H9 (cell line): ENCODE measurements around the gene RAMAC. TPM values are rescaled to one million over a fixed set of nuclear protein-coding genes. Genes with fewer than 3 reads are reported as not detected.

Experiments used
- DNase-seq: peaks from one replicate; pipeline ENCODE4 v3.0.0-alpha.2; 2017
- H2AFZ ChIP-seq: one replicate; pipeline ENCODE4 v1.6.1; 2013; ENCODE audit warnings: mild to moderate bottlenecking, low read length, control low read depth, moderate library complexity
- H2AK5ac ChIP-seq: 2 replicates; pipeline ENCODE4 v1.6.1; 2013; ENCODE audit warnings: low read length, control low read depth, mixed read lengths; ENCODE audit not compliant: insufficient read length
- H2BK120ac ChIP-seq: one replicate; pipeline ENCODE4 v1.6.1; 2013; ENCODE audit warnings: low read depth, mild to moderate bottlenecking, low read length, control low read depth, inconsistent platforms; ENCODE audit not compliant: poor library complexity, severe bottlenecking
- H2BK12ac ChIP-seq: 2 replicates; pipeline ENCODE4 v1.6.1; 2013; ENCODE audit warnings: low read length, control low read depth, mixed read lengths, low read depth; ENCODE audit not compliant: insufficient read length
- H2BK15ac ChIP-seq: 2 replicates; pipeline ENCODE4 v1.6.1; 2013; ENCODE audit warnings: low read depth, low read length, control low read depth
- H2BK20ac ChIP-seq: one replicate; pipeline ENCODE4 v1.6.1; 2013; ENCODE audit warnings: low read depth, mild to moderate bottlenecking, low read length, control low read depth, inconsistent platforms; ENCODE audit not compliant: poor library complexity, severe bottlenecking
- H2BK5ac ChIP-seq: 2 replicates; pipeline ENCODE4 v1.6.1; 2013; ENCODE audit warnings: low read length, control low read depth, mixed read lengths; ENCODE audit not compliant: insufficient read length
- H3K14ac ChIP-seq: 2 replicates; pipeline ENCODE4 v1.6.1; 2013; ENCODE audit warnings: low read length, control low read depth; ENCODE audit not compliant: insufficient read depth
- H3K18ac ChIP-seq: 2 replicates; pipeline ENCODE4 v1.6.1; 2013; ENCODE audit warnings: low read depth, mild to moderate bottlenecking, mixed read lengths, low read length, control low read depth; ENCODE audit not compliant: insufficient read length
- H3K23ac ChIP-seq: 2 replicates; pipeline ENCODE4 v1.6.1; 2013; ENCODE audit warnings: low read length, control low read depth, mixed read lengths, low read depth; ENCODE audit not compliant: insufficient read length
- H3K23me2 ChIP-seq: 2 replicates; pipeline ENCODE4 v1.6.1; 2013; ENCODE audit warnings: low read depth, mild to moderate bottlenecking, mixed read lengths, low read length, control low read depth; ENCODE audit not compliant: insufficient read length, poor library complexity, severe bottlenecking
- H3K27ac ChIP-seq: 2 replicates; pipeline ENCODE4 v1.5.1; 2013; ENCODE audit warnings: low read length, control low read depth, mixed read lengths, low read depth; ENCODE audit not compliant: insufficient read length
- H3K27me3 ChIP-seq: 2 replicates; pipeline ENCODE4 v1.6.1; 2013; ENCODE audit warnings: low read length, control low read depth, inconsistent platforms; ENCODE audit not compliant: insufficient read depth
- H3K4ac ChIP-seq: 2 replicates; pipeline ENCODE4 v1.6.1; 2013; ENCODE audit warnings: low read depth, mild to moderate bottlenecking, control low read depth, inconsistent platforms, low read length, moderate library complexity
- H3K4me1 ChIP-seq: 2 replicates; pipeline ENCODE4 v1.6.1; 2013; ENCODE audit warnings: low read length, control low read depth, inconsistent platforms; ENCODE audit not compliant: insufficient read depth
- H3K4me2 ChIP-seq: 2 replicates; pipeline ENCODE4 v1.6.1; 2013; ENCODE audit warnings: low read length, control low read depth, mixed read lengths; ENCODE audit not compliant: insufficient read length, insufficient read depth
- H3K56ac ChIP-seq: 2 replicates; pipeline ENCODE4 v1.6.1; 2013; ENCODE audit warnings: low read depth, mild to moderate bottlenecking, mixed read lengths, low read length, control low read depth; ENCODE audit not compliant: insufficient read length
- H3K79me1 ChIP-seq: 2 replicates; pipeline ENCODE4 v1.6.1; 2013; ENCODE audit warnings: low read depth, mild to moderate bottlenecking, moderate library complexity, low read length, control low read depth, inconsistent platforms; ENCODE audit not compliant: insufficient read depth, poor library complexity, severe bottlenecking
- H3K79me2 ChIP-seq: 2 replicates; pipeline ENCODE4 v1.6.1; 2013; ENCODE audit warnings: low read length, control low read depth, inconsistent platforms; ENCODE audit not compliant: insufficient read depth
- H3K9ac ChIP-seq: 2 replicates; pipeline ENCODE4 v1.6.1; 2013; ENCODE audit warnings: low read length, control low read depth, mixed read lengths; ENCODE audit not compliant: insufficient read length; ENCODE audit errors: extremely low read depth
- H3K9me3 ChIP-seq: one replicate; pipeline ENCODE4 v1.6.1; 2013; ENCODE audit warnings: low read depth, low read length, inconsistent platforms; ENCODE audit not compliant: control insufficient read depth
- H3T11ph ChIP-seq: one replicate; pipeline ENCODE4 v1.6.1; 2013; ENCODE audit warnings: mild to moderate bottlenecking, low read length, control low read depth, inconsistent platforms
- H4K20me1 ChIP-seq: one replicate; pipeline ENCODE4 v1.6.1; 2013; ENCODE audit not compliant: control insufficient read depth, insufficient read length, insufficient read depth
- H4K5ac ChIP-seq: 2 replicates; pipeline ENCODE4 v1.6.1; 2013; ENCODE audit warnings: low read depth, mild to moderate bottlenecking, mixed read lengths, low read length, control low read depth; ENCODE audit not compliant: insufficient read length
- H4K8ac ChIP-seq: replicated peaks from 2 replicates; pipeline ENCODE4 v1.6.1; 2013; ENCODE audit warnings: low read length, control low read depth, mixed read lengths, low read depth; ENCODE audit not compliant: insufficient read length
- H4K91ac ChIP-seq: 2 replicates; pipeline ENCODE4 v1.6.1; 2013; ENCODE audit warnings: low read depth, mild to moderate bottlenecking, moderate library complexity, mixed read lengths, low read length, control low read depth; ENCODE audit not compliant: insufficient read length
- H3K27ac Mint-ChIP-seq, 3 experiments: 2 replicates in 2 of 3; 3 replicates in 1 of 3; pipeline ENCODE4 v1.8.0; 2020 to 2021; ENCODE audit warnings: mixed read lengths in 3 of 3, mild to moderate bottlenecking in 1 of 3, moderate library complexity in 1 of 3
- H3K27me3 Mint-ChIP-seq: 2 replicates; pipeline ENCODE4 v1.8.0; 2021; ENCODE audit warnings: low read depth, mild to moderate bottlenecking, moderate library complexity, mixed read lengths
- H3K36me3 Mint-ChIP-seq, 3 experiments: 2 replicates in 2 of 3; 3 replicates in 1 of 3; pipeline ENCODE4 v1.8.0; 2020 to 2021; ENCODE audit warnings: low read depth in 3 of 3, mixed read lengths in 3 of 3; ENCODE audit not compliant: insufficient read depth in 1 of 3
- H3K4me1 Mint-ChIP-seq, 2 experiments: 2 replicates each; pipeline ENCODE4 v1.8.0; 2020; ENCODE audit warnings: mixed read lengths in 2 of 2
- H3K4me3 Mint-ChIP-seq, 2 experiments: 2 replicates in 1 of 2; 3 replicates in 1 of 2; pipeline ENCODE4 v1.8.0; 2020 to 2021; ENCODE audit warnings: mild to moderate bottlenecking in 2 of 2, mixed read lengths in 2 of 2, moderate library complexity in 1 of 2
- H3K9me3 Mint-ChIP-seq, 2 experiments: 2 replicates in 1 of 2; 3 replicates in 1 of 2; pipeline ENCODE4 v1.8.0; 2020; ENCODE audit warnings: mild to moderate bottlenecking in 2 of 2, mixed read lengths in 2 of 2, moderate library complexity in 1 of 2
- WGBS: extraction: QIAGEN DNeasy Blood & Tissue Kit; methylation state at CpG from one replicate; pipeline ENCODE4 v1.1.7; 2013; ENCODE audit warnings: missing lambda C conversion rate, low lambda C conversion rate, mixed read lengths; ENCODE audit not compliant: insufficient read length; ENCODE audit errors: extremely low coverage; 5-methylcytosine and 5-hydroxymethylcytosine counted together
- total RNA-seq: library from RNA; stranded (reverse); gene quantifications from 2 replicates; pipeline ENCODE4 v1.2.1, GENCODE V29; 2021
- TF ChIP-seq, protein P1 (sequence below): fragments of 200-600 bp; sonication (generic); conservative IDR thresholded peaks from 3 replicates; pipeline ENCODE4 v1.8.0; 2021; ENCODE audit warnings: antibody characterized with exemption, mild to moderate bottlenecking

RAMAC gene
- total RNA-seq, 1 experiment from 2014 or later: 35.8 TPM

DNA sequence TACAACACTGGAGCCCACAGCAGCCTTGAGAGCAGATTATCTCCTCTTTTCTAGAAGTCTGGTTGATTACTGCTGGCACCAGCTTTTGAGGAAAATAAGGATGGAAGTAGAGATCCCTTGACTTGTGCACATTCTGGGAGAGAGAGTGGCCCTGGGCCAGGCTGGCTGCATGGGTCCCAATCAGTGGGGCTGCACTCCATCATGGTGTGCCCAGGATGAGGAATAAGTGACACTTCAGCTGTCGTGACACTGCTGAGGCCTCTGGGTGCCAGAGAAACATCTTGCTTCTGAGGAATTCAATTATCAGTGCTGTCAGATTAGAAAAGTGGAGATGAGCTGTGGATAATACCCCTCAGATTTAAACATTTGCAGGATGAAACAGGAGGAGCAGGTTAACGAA is 9.1 kb downstream of the RAMAC start:
- H3K27me3 ChIP-seq: no peaks in the 10 kb centered on the region
- H2AK5ac ChIP-seq: no peak overlapping the region
- no peak overlapping the region for H3T11ph ChIP-seq
- no peaks in the 10 kb centered on the region for H4K20me1 ChIP-seq
- H2BK20ac ChIP-seq: no peak overlapping the region
- H3K18ac ChIP-seq: no peak overlapping the region
- no peak overlapping the region for H3K9ac ChIP-seq
- H2BK5ac ChIP-seq: no peak overlapping the region
- H4K91ac ChIP-seq: no peak overlapping the region
- no peak overlapping the region for H3K4me3 Mint-ChIP-seq
- TF ChIP-seq, protein P1, sequence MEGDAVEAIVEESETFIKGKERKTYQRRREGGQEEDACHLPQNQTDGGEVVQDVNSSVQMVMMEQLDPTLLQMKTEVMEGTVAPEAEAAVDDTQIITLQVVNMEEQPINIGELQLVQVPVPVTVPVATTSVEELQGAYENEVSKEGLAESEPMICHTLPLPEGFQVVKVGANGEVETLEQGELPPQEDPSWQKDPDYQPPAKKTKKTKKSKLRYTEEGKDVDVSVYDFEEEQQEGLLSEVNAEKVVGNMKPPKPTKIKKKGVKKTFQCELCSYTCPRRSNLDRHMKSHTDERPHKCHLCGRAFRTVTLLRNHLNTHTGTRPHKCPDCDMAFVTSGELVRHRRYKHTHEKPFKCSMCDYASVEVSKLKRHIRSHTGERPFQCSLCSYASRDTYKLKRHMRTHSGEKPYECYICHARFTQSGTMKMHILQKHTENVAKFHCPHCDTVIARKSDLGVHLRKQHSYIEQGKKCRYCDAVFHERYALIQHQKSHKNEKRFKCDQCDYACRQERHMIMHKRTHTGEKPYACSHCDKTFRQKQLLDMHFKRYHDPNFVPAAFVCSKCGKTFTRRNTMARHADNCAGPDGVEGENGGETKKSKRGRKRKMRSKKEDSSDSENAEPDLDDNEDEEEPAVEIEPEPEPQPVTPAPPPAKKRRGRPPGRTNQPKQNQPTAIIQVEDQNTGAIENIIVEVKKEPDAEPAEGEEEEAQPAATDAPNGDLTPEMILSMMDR: no peak
- H3K23ac ChIP-seq: no peak overlapping the region
- no peak overlapping the region for H3K27ac ChIP-seq
- DNase-seq: no peak
- no CpG with 5 or more reads among the region's 2 CpGs for WGBS
- H4K5ac ChIP-seq: no peak overlapping the region
- no peak overlapping the region for H4K8ac ChIP-seq
- H3K14ac ChIP-seq: no peak overlapping the region
- peaks cover 6 to 15% (median 12%) of the 10 kb centered on the region in 3 experiments; a peak in 6 of 7 replicates for H3K36me3 Mint-ChIP-seq
- no peaks in the 10 kb centered on the region for H3K9me3 ChIP-seq
- H2BK120ac ChIP-seq: no peak overlapping the region
- H3K4me1 ChIP-seq: no peaks in the 10 kb centered on the region
- no peak overlapping the region for H2BK15ac ChIP-seq
- peaks cover 0 to 1% of the 10 kb centered on the region in 2 experiments; a peak in 1 of 4 replicates for H3K4me1 Mint-ChIP-seq
- peaks cover 0 to 5% of the 10 kb centered on the region in 2 experiments; a peak in 2 of 5 replicates for H3K9me3 Mint-ChIP-seq
- H3K4me2 ChIP-seq: no peak overlapping the region
- H3K79me2 ChIP-seq: no peaks in the 10 kb centered on the region
- no peak overlapping the region for H3K56ac ChIP-seq
- H3K79me1 ChIP-seq: no peaks in the 10 kb centered on the region
- no peak overlapping the region for H2AFZ ChIP-seq
- peaks cover 2% of the 10 kb centered on the region; the same call in 1 of the 2 replicates for H3K27me3 Mint-ChIP-seq
- H3K23me2 ChIP-seq: no peaks in the 10 kb centered on the region
- no peak overlapping the region for H3K27ac Mint-ChIP-seq
- no peak overlapping the region for H2BK12ac ChIP-seq
- no peak overlapping the region for H3K4ac ChIP-seq
